Epidermal melanocyte (primary cell): Measurements from ENCODE around the gene ABHD2.
"Not testable (repeated sequence)": the region's sequence is repeated elsewhere in the genome, so short reads cannot be mapped to it uniquely, and the experiment has no call there.

Source experiments
- DNase-seq: peaks from one replicate; pipeline ENCODE4 v3.0.0; 2011; ENCODE audit warnings: low spot score; ENCODE audit not compliant: insufficient read length

ABHD2 gene

GRCh38 chr15:89087830-89088604 lies at the start of gene ABHD2:
ABHD2 (plus strand) TSS chr15:89088456; CDS start chr15:89116328, 27,872 bp downstream.
- DNase-seq = peak; percentile 95

- no peak for DNase-seq
These were observed 49.1 kb upstream of the ABHD2 start for GRCh38 chr15:89039142-89039541.

GRCh38 chr15:89041507-89041906 lies 46.7 kb upstream of the ABHD2 start:
- no peak for DNase-seq

- no peak for DNase-seq
These were observed 45.9 kb upstream of the ABHD2 start for GRCh38 chr15:89042387-89042786.

- no peak for DNase-seq
These were observed 44.9 kb upstream of the ABHD2 start for GRCh38 chr15:89043031-89044002.

- not testable (repeated sequence) for DNase-seq
These were observed 39.1 kb upstream of the ABHD2 start for GRCh38 chr15:89049016-89049666.

- DNase-seq = no peak
These were observed 36.4 kb upstream of the ABHD2 start for GRCh38 chr15:89051875-89052274.

- DNase-seq = no peak
These were observed 35.8 kb upstream of the ABHD2 start for GRCh38 chr15:89052474-89052873.

GRCh38 chr15:89054873-89055272 lies 33.4 kb upstream of the ABHD2 start:
- DNase-seq = no peak

- DNase-seq = peak; percentile 55
These were observed 30.6 kb upstream of the ABHD2 start for GRCh38 chr15:89057506-89058133.

GRCh38 chr15:89058376-89058775 lies 29.9 kb upstream of the ABHD2 start:
- DNase-seq = no peak

GRCh38 chr15:89058876-89059405 lies 29.3 kb upstream of the ABHD2 start:
- DNase-seq = no peak

GRCh38 chr15:89066280-89066679 lies 22.0 kb upstream of the ABHD2 start:
- no peak for DNase-seq

- DNase-seq = no peak
These were observed 20.5 kb upstream of the ABHD2 start for GRCh38 chr15:89067751-89068150.

GRCh38 chr15:89068325-89068784 lies 19.9 kb upstream of the ABHD2 start:
- no peak for DNase-seq

- no peak for DNase-seq
These were observed 17.8 kb upstream of the ABHD2 start for GRCh38 chr15:89070197-89071124.

GRCh38 chr15:89071471-89071870 lies 16.8 kb upstream of the ABHD2 start:
- no peak for DNase-seq

- DNase-seq = no peak
These were observed 15.9 kb upstream of the ABHD2 start for GRCh38 chr15:89072277-89072869.

GRCh38 chr15:89074402-89075012 lies 13.7 kb upstream of the ABHD2 start:
- no peak for DNase-seq
